ENCODE results near the gene TNS3. TPM values are rescaled to one million over a fixed set of nuclear protein-coding genes. Genes with fewer than 3 reads are reported as not detected.

TNS3 gene
- total RNA-seq, 1 experiment from 2014 or later, result 143 TPM

DNA sequence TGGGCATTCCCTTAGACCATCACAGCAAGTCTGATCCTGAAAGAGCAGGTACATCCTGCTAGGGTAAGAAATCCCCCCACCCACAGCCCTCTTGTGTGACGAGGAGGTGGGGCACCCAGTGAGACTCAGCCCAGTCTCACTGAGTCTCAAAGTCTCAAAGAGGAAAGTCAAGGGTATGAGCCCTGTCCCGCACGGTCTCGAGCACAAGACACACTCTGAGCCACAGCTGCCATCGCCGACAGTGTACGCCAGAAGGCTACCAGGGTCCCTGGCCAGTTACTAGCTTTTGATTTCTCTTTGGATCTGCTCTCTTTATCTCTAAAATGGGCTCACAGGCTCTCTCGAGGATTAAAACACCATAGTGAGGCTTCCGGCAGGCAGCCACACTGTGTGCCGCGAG is 190.2 kb downstream of the TNS3 start:
- Histone ChIP-seq H3F3A (ENCODE audit: insufficient read depth, low read depth) (peaks cover 5% of the 10 kb centered on the region; the same call in 1 of the 2 replicates), H3K4me3 (no peak overlapping the region)
- CTCF ChIA-PET, result no interaction called here

DNA sequence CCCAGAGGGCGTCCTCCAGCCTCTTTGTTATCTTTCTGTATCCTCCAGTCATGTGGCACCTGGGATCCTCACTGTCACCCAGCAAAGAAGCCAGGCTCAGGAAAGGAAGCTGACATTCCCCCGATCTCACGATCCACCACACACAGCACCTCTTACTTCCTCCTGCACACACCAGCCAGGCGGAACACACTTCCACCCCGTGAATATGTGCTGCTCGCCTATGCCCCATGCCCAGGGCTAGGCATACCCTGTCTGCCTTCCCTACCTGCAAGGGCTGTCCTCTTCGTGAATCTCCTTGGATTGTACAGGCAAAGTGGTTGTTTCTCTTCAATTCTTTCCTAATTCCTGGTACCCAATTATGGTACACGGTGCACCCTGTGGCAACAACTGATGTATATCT is 191.0 kb downstream of the TNS3 start:
- H3K9me3 ChIP-seq (ENCODE audit: insufficient read depth, low read depth), result no peaks in the 10 kb centered on the region
- DNase-seq, result no peak
- H3K27ac ChIP-seq, result no peak overlapping the region
- H3K4me3 ChIP-seq, result no peak overlapping the region
- peaks cover 68% of the 10 kb centered on the region for H3K36me3 ChIP-seq (ENCODE audit: low read depth)
- H3K27me3 ChIP-seq (ENCODE audit: insufficient read depth, low read depth), result no peaks in the 10 kb centered on the region
- H3K4me1 ChIP-seq (replicated peaks; ENCODE audit: insufficient read depth), result no peaks in the 10 kb centered on the region
- H3F3A ChIP-seq (ENCODE audit: insufficient read depth, low read depth), result peaks cover 9% of the 10 kb centered on the region; the same call in 1 of the 2 replicates
- ChIA-PET POLR2A (ENCODE audit: unreplicated experiment) (no interaction called here), CTCF (no interaction called here)
- intact Hi-C loops (cut with micrococcal nuclease; ENCODE audit: unreplicated experiment), result no loop called here
- TF ChIP-seq EZH2 (IDR thresholded peaks at IDR 0.05; ENCODE audit: low read depth), result no peak
- TF ChIP-seq, protein P1, sequence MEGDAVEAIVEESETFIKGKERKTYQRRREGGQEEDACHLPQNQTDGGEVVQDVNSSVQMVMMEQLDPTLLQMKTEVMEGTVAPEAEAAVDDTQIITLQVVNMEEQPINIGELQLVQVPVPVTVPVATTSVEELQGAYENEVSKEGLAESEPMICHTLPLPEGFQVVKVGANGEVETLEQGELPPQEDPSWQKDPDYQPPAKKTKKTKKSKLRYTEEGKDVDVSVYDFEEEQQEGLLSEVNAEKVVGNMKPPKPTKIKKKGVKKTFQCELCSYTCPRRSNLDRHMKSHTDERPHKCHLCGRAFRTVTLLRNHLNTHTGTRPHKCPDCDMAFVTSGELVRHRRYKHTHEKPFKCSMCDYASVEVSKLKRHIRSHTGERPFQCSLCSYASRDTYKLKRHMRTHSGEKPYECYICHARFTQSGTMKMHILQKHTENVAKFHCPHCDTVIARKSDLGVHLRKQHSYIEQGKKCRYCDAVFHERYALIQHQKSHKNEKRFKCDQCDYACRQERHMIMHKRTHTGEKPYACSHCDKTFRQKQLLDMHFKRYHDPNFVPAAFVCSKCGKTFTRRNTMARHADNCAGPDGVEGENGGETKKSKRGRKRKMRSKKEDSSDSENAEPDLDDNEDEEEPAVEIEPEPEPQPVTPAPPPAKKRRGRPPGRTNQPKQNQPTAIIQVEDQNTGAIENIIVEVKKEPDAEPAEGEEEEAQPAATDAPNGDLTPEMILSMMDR (conservative IDR thresholded peaks at IDR 0.05), result no peak
- BruUV-seq (replicated peaks), result no TSS peak
- H3K4me2 ChIP-seq, result no peak overlapping the region
- peaks cover 85% of the 10 kb centered on the region for H4K20me1 ChIP-seq (ENCODE audit: insufficient read depth)
- no peak overlapping the region for H2AFZ ChIP-seq
- H3K9me2 ChIP-seq (ENCODE audit: insufficient read depth), result no peaks in the 10 kb centered on the region
- peaks cover 27% of the 10 kb centered on the region; the same call in 1 of the 2 replicates for H3K79me2 ChIP-seq (ENCODE audit: low read depth)

More for the DNA sequence above, 190.2 kb downstream of the TNS3 start:
- no peaks in the 10 kb centered on the region for H3K9me2 ChIP-seq (ENCODE audit: insufficient read depth)
- peaks cover 74% of the 10 kb centered on the region for H3K36me3 ChIP-seq (ENCODE audit: low read depth)
- H3K27ac ChIP-seq, result no peak overlapping the region
- no peak for TF ChIP-seq EZH2 (IDR thresholded peaks at IDR 0.05; ENCODE audit: low read depth)
- TF ChIP-seq, protein P1 (conservative IDR thresholded peaks at IDR 0.05), result no peak
- no peaks in the 10 kb centered on the region for H3K9me3 ChIP-seq (ENCODE audit: insufficient read depth, low read depth)
- DNase-seq, result no peak
- no TSS peak for BruUV-seq (replicated peaks)
- H2AFZ ChIP-seq, result no peak overlapping the region
- H3K4me2 ChIP-seq, result no peak overlapping the region
- peaks cover 85% of the 10 kb centered on the region for H4K20me1 ChIP-seq (ENCODE audit: insufficient read depth)
- intact Hi-C loops (cut with micrococcal nuclease; ENCODE audit: unreplicated experiment), result no loop called here
- H3K27me3 ChIP-seq (ENCODE audit: insufficient read depth, low read depth), result no peaks in the 10 kb centered on the region
- H3K4me1 ChIP-seq (replicated peaks; ENCODE audit: insufficient read depth), result no peaks in the 10 kb centered on the region
- peaks cover 30% of the 10 kb centered on the region for H3K79me2 ChIP-seq (ENCODE audit: low read depth)
- POLR2A ChIA-PET (ENCODE audit: unreplicated experiment), result no interaction called here

DNA sequence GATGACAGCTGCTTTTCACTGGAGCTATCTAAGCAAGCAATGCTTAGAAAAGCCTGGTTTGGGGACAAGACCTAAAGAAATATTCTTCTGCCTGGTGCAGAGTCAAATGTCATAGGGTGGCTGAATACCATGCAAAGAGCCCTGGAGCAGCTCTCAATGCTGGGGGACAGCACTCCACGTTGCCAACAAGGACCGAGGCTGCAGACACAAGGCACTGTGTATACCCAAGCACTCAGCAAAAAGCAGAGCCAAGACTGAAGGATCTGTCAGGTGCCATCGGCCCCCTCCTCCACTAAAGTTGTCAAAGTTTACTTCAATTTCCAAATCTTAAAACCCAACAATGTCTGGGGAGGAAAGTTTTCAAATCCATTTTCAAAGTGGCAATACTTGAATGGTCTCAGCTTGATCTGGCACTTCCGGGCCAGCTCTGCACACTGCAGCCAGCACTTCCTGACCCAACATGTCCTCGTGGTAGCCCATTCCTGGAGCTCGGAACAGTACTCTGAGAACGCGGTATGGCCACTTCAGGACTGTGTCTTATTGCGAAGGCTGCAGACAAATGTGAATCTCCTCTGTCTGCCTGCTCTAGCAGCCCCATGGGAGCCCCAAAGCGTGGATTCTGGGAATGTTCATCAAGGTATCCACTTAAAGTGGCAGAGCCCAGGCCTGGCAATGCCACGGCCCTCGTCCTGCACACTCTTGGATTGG is 191.8 kb downstream of the TNS3 start:
- H3K9me3 ChIP-seq (ENCODE audit: insufficient read depth, low read depth), result no peaks in the 10 kb centered on the region
- peaks cover 23% of the 10 kb centered on the region; the same call in 1 of the 2 replicates for H3K79me2 ChIP-seq (ENCODE audit: low read depth)
- DNase-seq, result no peak
- no TSS peak for BruUV-seq (replicated peaks)
- intact Hi-C loops (cut with micrococcal nuclease; ENCODE audit: unreplicated experiment), result no loop called here
- H3K27me3 ChIP-seq (ENCODE audit: insufficient read depth, low read depth), result no peaks in the 10 kb centered on the region
- no peak overlapping the region for H3K4me3 ChIP-seq
- H3K4me1 ChIP-seq (replicated peaks; ENCODE audit: insufficient read depth), result no peaks in the 10 kb centered on the region
- peaks cover 63% of the 10 kb centered on the region for H3K36me3 ChIP-seq (ENCODE audit: low read depth)
- CTCF ChIA-PET, result no interaction called here
- H3K27ac ChIP-seq, result no peak overlapping the region
- H3K9me2 ChIP-seq (ENCODE audit: insufficient read depth), result no peaks in the 10 kb centered on the region
- H3K4me2 ChIP-seq, result no peak overlapping the region
- peaks cover 14% of the 10 kb centered on the region; the same call in 1 of the 2 replicates for H3F3A ChIP-seq (ENCODE audit: insufficient read depth, low read depth)
- POLR2A ChIA-PET (ENCODE audit: unreplicated experiment), result no interaction called here
- H4K20me1 ChIP-seq (ENCODE audit: insufficient read depth), result peaks cover 85% of the 10 kb centered on the region
- TF ChIP-seq EZH2 (IDR thresholded peaks at IDR 0.05; ENCODE audit: low read depth), result no peak
- TF ChIP-seq, protein P1 (conservative IDR thresholded peaks at IDR 0.05), result no peak
- no peak overlapping the region for H2AFZ ChIP-seq
